ENCODE measurements around the gene SLC22A23.

- TF ChIP-seq YY1 (IDR thresholded peaks at IDR 0.05; ENCODE audit: insufficient read depth, insufficient read length) (no peak), SUZ12 (IDR thresholded peaks at IDR 0.05; ENCODE audit: extremely low read depth, insufficient read depth, insufficient read length) (no peak)
These were observed 141.0 kb downstream of the SLC22A23 start for GRCh38 chr6:3315841-3316240.
